GM12875 (cell line): ENCODE data around the gene MOV10L1.

Experiments
- H3K4me3 ChIP-seq: one replicate; pipeline ENCODE4 v1.5.1; 2011; ENCODE audit warnings: low read depth, low read length, control low read depth
- CTCF ChIP-seq: IDR thresholded peaks from 2 replicates; pipeline ENCODE4 v1.5.1; 2011; ENCODE audit warnings: low read depth, mild to moderate bottlenecking, control low read depth, inconsistent platforms, low read length, moderate library complexity, borderline replicate concordance; ENCODE audit not compliant: insufficient read depth

MOV10L1 gene

GRCh38 chr22:50046481-50047245, 43.1 kb upstream of the MOV10L1 start:
- no peak for TF ChIP-seq CTCF
- H3K4me3 ChIP-seq: no peak overlapping the region

DNA sequence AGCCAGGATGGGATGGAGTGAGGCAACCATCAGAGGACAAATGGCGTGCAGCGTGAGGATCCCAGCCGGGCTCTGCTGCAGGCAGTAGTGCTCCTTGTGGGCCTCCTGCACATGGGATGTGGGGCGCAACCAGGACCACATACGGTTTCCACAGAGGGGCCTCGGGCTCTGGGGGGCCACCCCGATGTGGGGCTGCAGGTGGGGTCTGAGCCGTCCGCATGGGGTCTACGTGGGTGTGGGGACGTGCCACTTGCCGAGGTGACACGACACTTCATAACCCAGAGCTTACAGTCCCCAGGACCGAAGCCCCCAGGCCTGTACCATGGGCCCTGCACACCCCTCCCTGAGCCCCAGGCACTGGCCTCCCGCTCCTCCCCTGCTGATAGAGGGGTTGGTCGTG, 42.5 kb upstream of the MOV10L1 start:
- no peak overlapping the region for H3K4me3 ChIP-seq
- no peak for TF ChIP-seq CTCF

DNA sequence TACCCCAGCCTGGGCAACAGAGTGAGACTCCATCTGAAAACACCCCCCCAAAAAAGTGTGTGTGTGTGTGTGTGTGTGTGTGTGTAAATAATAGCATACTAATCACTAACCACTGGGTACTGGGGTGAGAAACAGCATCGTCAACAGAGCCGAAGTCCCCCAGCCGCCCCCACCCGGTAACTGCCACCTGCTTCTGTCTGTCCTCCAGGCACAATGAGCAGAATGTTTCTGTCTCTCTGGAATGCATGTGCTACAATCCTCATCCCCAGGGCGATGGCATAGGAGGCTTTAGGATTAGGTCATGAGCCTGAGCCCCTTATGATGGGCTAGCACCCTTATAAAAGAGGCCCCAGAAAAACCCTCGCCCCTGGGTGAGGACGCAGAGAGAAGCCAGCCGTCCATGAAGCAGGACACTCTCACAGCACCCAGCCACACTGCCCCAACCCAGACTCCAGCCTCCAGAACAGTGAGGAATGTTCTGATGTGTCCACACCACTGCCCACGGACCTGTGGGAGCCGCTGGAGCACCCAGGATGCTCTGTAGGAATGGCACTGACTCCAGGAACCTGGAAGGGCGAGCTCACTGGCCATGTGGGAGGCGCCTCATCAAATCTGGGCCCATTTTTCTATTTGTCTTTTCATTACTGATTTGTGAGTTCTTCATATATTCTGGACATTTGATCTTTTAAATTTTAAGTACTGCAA, 41.6 kb upstream of the MOV10L1 start:
- no peak overlapping the region for H3K4me3 ChIP-seq
- no peak for TF ChIP-seq CTCF

DNA sequence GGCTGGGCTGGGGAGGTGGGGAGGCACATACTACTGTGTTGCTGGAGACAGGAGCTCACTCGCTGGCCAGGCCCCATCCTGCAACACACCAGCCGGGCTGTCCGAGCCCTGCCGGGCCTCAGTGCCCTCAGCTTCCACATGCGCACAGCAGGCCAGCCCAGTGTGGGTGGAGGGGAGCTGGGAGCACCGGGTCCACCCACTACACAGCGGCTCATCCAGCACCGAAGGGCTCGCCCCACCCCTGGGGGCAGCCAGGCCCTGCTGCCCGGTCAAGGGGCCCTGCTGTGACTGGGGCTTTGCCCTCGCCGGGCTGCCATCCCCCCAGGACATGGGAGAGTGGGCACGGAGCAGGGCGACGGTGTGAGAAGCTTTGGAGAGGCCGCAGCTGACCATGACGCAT, 41.0 kb upstream of the MOV10L1 start:
- H3K4me3 ChIP-seq: no peak overlapping the region
- no peak for TF ChIP-seq CTCF

GRCh38 chr22:50049299-50050195, 40.3 kb upstream of the MOV10L1 start:
- TF ChIP-seq CTCF: no peak
- no peak overlapping the region for H3K4me3 ChIP-seq

DNA sequence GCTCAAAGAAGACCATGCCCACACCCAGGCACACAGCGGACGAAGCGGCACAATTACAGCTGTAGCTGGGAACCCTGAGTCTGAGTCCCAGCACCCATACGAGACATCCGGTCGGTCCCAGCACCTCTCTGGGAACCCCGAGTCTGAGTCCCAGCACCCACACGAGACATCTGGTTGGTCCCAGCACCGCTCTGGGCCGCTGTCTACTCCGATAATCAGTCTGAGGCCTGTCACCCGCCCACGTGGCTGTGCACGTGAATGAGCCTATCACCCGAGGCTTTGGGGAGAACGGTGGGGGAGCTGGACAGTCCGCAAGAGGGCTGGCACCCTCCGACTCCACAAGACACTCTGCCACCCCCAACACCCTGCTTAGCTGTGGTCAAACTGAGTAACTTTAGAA, 37.9 kb upstream of the MOV10L1 start:
- no peak for TF ChIP-seq CTCF
- no peak overlapping the region for H3K4me3 ChIP-seq
